HG03039 (cell line): ENCODE measurements around the gene BYSL.

Experiments
- ATAC-seq: cut with Tn5 transposase; IDR thresholded peaks from one replicate; pipeline ENCODE4 v1.9.1; 2021; ENCODE audit warnings: mild to moderate bottlenecking, moderate library complexity; ENCODE audit not compliant: unreplicated experiment

Gene BYSL

DNA sequence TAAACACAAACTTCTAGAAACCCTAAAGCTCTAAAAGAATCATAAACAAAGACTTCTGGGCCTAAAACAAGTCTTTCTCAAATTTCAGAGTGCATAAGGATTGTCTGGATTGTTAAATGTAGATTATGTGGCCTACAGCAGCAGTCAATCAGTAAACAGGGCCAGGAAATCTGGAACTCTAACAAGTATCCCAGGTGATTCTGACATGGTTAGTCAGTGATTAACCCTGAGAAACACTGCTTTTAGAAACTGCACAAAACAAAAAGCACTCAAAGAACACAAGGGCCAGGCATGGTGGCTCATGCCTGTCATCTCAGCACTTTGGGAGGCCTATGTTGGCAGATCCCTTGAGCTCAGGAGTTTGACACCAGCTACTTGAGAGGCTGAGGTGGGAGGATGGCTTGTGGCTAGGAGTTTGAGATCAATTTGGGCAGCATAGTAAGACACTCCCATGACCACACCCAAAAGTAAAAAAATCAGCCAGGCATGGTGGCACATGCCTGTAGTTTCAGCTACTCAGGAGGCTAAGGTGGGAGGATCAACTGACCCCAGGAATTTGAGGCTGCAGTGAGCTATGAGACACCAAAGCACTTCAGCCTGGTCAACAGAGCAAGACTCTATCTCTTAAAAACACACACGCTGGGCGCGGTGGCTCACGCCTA is 6.3 kb upstream of the BYSL start:
- no peak for ATAC-seq

DNA sequence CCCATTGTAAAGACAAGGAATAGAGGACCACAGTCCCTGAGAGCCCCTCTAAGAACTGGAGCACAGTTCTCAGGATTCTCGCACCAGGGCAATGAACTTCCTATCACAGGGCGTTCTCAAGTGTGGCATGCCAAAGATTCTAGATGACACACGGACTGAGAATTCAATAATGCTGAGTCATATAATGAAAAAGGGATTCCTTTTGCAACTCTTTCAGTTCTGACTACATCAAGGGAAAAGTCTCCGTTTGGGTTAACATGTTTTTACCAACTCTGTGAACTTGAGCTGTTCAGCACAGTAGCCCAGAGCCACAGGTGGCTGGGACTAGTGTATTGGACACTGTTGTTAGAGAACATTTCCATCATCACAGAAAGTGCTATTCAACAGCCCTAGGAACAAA is 3.8 kb upstream of the BYSL start:
- no peak for ATAC-seq

DNA sequence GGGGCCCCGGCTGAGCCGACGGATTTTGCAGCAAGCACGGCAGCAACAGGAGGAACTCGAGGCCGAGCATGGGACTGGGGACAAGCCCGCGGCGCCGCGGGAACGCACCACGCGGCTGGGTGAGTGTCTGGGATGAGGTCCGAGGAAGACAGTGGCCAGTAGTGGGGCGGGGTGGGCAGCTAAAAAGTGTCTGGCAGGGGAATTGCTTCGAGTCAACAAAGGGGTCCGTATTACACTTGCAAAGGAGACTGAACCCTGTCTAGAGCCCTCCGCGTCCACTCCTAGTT is 356 bp downstream of the BYSL start:
- ATAC-seq, result no peak

DNA sequence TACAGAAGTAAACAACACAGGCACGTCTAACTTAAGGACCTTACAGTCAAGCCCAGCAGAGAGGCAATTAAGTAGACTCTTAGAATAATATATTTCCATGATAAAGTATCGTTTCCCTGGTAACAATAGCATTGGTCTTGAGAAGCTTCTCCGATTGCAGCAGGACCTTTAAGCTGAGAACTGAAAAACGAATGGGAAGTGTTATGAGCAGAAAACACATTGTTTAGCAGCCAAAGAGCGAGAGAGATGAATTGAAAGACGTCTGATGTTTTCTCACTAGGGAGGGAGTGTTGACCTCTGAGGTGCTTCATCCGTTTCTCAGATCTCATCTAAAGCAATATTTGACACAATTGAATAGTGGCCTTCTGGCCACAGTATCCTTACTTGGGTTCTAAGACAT is 855 bp downstream of the BYSL start:
- no peak for ATAC-seq

DNA sequence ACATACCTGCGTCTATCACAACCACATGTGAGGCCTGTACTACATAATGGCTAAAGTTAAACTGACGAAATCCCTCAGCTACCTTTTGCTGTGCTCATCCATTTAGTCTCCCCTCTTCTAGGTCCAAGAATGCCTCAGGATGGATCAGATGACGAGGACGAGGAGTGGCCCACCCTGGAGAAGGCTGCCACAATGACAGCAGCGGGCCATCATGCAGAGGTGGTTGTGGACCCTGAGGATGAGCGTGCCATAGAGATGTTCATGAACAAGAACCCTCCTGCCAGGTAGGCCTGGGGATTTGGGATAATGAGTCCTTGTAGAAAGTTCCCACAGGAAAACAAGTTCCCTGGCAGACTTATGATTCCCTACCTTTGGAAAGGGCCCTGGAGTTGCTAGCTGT is 6.0 kb downstream of the BYSL start:
- no peak for ATAC-seq

DNA sequence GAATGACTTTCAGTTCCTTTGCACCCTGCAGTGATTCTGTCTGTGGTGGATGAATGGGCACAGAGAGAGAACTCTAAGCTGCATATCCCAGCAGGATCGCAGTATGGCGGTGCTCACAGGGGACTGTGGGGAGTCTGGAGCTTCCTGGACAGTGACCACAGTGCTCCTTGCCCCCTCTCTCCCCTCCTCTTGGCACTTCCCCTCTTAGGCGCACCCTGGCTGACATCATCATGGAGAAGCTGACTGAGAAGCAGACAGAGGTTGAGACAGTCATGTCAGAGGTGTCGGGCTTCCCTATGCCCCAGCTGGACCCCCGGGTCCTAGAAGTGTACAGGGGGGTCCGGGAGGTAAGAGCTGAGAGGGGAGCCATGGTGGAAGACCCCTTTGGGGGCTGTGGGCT is 8.6 kb downstream of the BYSL start:
- ATAC-seq, result no peak

DNA sequence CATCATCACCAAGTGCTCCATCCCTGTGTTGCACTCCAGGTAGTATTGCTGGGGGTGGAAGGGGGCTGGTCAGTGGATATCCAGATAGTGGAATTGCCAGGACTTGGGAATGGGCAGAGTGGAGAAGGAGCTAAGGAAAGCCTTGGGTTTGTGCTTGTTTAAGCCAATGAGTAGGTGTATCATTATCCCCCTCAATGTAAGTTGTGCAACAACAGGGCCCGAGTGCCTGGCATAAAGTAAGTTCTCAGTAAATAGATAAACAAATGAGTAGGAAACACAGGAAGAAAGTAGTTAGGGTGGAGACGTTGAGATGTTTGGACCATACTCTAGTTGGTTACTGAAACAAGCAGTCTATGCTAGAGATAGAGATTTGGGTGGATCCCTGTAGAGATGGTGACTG is 10.5 kb downstream of the BYSL start:
- no peak for ATAC-seq

DNA sequence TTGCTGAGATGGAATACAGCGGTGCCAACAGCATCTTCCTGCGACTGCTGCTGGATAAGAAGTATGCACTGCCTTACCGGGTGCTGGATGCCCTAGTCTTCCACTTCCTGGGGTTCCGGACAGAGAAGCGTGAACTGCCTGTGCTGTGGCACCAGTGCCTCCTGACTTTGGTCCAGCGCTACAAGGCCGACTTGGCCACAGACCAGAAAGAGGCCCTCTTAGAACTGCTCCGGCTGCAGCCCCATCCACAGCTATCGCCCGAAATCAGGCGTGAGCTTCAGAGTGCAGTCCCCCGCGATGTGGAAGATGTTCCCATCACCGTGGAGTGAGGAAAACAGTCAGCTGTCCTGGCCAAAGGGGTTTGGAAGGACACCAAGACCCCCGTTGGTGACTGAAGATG is 11.1 kb downstream of the BYSL start:
- ATAC-seq, result no peak

DNA sequence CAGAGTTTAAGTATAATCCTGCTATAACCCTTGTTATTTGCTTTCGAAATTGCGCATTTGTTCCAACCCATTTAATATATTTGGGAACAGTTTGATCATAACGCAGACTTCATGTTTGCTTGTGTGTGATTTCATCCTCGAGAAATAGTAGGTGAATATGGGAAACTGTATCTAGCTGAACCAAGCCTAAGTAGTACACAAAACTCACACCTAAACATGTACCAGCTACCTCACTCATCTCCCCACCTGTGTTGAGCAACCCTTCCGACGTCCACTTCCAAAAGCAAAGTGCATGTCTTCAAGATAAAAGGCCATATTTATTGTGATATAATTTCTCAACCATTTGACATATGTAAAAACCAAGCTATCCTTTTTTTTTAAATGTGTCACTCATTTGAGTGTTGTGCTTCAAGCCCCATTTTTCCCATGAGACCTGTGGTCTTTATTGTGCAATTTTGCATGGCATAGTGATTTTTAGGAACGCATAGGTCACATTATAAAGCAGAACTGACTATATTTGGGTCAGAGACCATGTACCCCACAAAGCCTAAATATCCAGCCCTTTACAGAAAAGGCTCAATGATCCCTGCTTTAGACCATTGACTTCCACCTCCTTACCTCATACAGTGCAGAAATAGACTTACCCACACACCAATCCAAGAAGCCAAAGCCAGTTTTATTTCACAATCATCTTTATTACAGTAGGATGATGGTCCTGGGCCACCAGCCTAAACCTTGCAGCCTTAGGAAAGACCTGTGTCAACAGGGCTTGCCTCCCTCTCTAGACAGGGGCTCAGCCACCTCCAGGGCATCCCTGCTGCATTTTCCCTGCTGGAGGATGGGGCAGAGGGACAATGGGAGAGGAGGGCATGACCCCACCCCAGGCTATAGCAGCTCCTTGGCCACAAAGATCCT is 13.2 kb downstream of the BYSL start:
- ATAC-seq, result no peak

DNA sequence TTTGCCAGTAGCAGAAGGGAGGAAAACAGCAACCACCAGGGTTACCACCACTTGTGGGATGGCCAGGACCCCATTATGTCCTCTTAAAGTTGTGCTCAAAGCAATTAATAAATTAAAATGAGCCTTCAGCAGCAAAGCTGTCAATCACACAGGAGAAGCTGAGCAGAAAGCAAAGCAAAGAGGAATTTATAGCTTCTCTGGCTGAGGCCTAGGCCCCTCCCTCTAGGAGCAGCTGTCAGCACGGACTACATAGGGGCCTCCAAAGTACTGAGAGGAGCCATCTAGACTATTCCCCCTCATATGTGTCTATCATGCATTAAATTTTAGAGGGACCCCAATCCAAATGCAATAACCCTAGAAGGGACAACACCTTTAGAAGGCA is 13.9 kb downstream of the BYSL start:
- ATAC-seq, result no peak

DNA sequence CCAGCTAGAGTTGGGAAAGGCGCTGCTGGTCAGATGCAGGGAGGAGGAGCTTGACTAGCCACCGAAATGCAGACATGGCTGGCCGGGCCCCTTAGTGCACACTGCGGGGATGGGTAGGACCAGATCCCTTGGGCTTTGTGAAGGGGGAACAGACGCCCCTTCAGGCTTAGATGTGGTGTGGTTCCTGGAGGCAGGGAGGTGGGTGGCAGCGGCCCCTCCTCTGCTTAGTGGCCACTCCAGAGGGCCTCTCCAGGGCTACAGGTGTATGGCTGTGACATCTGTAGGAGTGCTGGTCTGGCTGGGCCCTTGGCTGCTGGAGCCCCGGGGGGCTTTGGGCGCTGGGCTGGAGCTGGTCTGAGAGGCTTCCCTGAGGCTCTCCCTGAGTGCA is 14.4 kb downstream of the BYSL start:
- ATAC-seq, result no peak

DNA sequence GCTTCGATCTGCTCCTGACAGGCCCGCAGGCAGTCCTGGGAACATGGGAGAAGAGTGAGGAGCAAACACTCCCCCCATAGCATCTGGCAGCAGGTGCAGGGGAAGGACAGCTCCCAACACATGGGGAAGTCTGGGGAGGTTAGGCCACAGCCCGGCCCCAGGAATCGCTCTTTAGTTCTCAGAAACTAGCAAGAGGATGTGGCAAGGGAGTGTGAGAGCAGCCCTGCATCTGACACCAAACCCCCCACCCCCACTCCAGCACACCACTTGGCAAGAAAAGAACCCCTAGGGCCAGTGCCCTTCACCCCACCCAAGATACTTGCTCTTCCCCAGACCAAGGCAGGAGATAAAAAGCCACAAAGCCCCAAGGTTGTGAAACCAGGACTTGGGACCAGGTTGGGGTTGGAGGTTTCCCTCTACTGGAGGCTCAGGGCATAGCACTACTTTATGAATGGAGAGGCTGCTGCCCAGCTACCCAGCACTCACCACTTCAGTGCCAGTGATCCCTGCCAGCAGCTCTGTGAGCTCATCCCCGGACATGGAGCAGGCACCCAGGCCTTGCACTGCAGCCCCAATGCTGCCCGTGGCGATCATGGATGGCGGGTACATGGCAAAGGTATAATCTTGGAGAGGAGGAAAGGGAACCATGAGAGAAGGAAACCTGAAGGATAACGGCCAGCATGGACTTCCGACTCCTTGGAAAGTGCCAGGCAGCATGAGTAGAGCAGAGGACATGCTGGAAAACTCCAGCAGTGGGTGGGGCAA is 15.0 kb downstream of the BYSL start:
- peak; percentile 42 for ATAC-seq

DNA sequence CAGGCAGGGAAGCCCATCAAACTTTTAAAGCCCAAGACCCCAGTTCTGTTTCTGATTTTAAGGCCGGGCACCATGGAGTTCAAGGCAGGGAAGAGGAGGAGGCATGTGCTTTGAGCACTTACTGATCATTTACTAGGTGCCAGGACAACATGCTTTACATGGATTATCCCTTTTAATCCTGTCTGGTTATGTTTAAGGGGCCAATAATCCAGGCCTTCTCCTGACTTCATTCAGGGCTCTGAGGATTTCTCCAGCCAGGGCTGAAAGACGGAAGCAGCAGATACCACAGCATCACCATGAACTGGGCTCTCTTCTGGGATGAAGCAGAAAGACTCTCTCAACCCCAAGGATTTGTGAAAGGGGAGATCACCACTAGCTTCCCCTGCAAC is 16.2 kb downstream of the BYSL start:
- no peak for ATAC-seq

DNA sequence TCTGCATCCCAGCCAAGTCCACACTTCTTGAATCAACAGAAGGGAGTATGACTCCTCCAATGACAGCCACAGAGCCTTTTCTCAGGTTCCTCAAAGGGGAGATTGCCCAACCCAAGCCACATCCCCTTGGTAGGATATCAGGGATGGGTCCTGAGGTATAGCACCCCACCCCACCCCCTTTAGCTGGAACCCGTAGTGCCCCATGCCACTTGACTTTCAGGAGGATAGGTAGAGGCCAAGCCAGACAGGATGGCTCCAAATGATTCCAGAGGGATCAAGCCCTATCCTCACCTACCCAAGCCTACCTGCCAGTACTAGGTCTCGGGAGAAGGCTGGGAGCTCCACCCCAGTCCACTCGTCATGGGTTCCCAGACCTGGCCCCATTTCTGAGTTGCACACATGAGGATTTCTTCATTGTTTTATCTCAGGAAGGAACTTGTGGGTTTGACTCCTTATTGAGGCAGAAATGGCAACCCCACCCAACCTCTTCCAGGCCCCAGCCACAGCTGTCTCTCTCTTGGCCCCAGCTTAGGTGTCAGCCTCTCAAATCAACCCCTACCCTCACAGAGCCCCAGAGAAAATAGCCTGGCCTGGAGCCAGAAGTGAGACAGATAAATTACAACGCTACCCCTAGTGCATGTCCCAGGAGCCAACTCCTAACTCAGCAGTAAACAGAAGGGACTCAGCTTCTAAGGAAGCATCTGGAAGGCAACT is 16.7 kb downstream of the BYSL start:
- no peak for ATAC-seq

DNA sequence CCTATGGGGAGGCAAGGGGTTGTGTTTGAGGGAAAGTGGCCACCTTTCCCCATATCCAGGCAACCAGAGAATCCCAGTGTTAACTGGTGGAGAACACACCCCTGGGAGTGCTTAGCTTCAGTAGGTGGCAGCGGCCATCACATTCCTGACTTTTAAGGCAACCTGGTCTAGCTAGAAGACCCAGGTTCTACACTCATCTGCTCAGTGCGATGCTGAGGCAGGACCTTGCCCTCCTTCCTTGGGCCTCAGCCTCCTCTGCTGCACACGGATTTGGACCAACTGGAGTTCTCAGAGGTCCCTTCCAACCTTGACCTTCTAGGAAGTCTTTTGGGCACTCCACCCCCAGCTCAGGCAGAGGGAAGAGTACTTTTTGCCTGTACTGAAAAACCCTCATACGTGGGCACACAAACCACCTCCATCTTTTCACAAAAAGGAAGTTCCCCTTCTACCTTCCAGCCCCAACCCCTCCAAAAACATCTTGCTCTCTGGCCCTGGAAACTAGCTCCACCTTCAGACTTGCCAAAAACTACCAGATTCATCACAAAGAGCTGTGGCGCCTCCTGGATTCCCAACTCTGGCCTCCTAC is 17.4 kb downstream of the BYSL start:
- ATAC-seq, result no peak

DNA sequence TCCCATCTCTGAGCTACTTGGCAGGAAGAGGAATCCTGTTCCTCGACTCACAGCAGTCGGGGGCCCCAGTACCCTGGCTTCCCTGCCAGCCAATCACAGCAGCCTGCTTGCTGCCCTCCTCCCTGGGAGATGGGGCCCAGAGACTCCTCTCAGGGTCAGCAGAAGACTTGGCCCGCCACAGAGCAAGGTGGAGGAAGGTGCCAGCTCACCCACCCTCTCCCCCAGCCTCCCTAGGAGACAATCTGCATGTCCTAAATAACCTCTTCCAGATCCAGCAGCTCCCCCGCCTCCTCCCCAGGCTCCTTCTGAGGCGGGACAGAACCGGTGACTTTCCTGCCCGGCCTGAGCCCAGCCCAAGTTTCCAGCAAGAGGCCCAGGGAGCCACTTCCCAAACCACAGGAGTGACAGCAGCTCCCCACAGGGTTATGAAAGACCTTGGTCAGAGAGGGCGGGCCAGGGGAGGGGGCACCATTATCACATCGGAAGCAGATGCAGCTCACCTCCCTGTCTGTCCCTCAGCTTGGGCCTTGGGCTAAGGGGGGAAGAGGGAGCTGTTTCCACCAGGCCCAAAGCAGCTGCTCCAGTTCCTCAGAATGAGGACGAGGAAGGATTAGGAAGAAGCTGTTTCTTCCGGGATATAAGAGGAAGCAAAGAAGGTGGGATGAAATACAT is 18.0 kb downstream of the BYSL start:
- ATAC-seq, result no peak

DNA sequence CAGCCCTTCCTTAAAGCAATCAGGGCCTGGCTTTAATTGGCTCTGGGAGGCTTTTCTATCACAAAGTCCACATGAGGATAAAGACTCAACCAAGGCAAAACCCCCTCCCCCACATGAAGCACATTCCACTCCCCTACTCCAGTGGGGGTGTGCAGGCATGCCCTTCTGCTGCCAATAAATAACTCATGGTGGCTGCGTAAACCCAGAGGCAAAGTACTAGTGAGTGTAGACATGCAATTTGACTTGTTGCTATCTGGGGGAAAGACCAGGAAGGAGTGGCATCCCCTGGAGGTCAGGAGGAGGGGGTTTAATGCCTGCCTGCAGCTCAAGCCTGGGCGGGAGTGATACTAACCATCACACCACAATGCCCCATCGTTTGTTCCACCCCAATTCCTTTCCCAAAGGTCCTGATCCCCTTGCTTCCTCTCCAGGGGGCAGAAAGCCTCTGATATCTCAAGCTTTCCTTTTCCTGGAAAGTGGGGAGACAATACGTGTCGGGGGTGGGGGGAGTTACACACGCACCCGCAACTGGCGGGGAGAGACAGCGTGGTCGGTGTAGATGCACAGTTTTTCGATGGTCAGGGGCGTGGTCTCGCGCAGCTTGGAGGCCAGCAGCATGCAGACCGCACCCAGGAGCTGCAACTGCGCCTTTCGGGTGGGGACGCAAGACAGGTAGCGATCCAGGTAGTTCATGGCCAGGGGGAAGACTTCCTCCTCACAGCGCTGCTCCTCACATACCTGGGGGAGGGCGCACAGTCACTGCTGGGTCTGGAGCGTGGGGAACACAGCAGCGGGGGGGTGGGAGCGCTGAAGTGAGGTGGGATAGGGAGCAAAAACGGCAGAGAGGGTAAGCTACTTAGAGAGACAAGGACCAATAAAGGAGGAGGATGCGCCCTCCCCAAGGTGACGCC is 18.8 kb downstream of the BYSL start:
- ATAC-seq, result no peak

DNA sequence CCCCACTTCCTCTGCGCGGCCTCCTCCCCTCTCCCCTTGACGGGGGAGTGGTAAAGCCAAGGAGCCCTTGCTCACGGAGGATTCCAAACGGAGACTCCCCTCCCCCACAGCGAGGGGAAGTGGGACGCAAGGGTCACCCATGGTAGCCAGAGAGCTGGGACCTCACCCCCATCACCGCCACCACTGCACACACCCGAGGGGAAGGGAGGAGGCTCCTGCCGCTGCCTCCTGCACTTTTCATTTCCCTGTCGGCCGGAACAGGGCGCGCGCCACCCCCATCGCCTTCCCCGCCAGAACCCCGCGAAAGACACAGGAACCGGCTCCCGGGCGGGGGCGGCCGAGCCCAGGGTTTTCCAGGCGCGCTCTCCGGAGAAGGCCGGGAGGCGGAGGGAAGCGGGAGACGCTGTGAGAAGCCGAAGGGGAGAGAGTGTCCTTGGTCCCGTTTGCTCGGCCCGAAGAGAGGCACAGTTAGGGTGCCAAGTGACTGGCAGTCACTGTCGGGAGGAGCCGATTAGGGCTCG is 19.5 kb downstream of the BYSL start:
- ATAC-seq, result no peak
